D721Med (cell line): ENCODE results near the gene RASSF1.

ENCODE experiments used
- DNase-seq: peaks from one replicate; pipeline ENCODE4 v3.0.0; 2011; ENCODE audit warnings: low spot score; ENCODE audit not compliant: insufficient read length
- FAIRE-seq: peaks from 2 replicates; lab custom pipeline; 2011; peaks lifted over from hg19 to GRCh38; lab: Jason Lieb, UNC
- TF ChIP-seq, protein P1 (sequence below): IDR thresholded peaks from 2 replicates; pipeline ENCODE4 v1.5.1; 2012; ENCODE audit warnings: mild to moderate bottlenecking, control low read depth; ENCODE audit not compliant: insufficient read depth; ENCODE audit errors: missing control alignments

Gene RASSF1

DNA sequence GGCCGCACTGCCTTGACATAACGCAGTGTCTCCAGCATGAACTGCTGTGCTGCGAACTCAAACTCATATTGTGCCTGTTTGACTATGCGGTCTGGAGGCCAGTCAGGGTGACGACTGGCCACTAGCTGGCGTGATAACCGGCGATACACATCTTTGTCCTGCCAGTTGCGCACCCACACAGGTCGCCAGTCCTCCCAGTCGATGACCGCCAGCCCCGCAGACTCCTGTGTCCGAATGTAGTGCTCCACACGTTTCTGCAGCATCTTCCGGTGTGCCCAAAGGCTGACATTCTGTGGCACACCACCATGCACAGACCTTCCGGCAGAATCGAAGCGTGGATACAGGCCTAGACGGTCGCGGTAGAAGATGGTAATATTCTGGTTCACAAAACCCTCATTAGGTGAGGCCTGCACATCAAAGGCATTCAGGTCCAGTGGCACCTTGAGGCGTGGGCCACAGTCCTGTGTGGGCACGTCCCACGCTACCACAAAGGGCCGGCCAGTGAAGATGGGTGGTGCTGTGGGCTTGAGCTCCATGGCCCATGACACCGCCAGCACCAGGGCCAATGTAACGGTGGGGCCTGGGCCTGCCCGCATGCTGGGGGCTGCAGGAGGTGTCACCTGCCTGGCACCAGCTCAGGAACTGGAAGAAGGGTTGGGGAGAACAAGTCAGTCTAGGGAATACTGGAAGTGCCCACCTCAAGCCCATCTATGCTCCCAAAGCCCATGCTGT, 20.6 kb downstream of the RASSF1 start:
- no peak for FAIRE-seq
- no peak for DNase-seq
- TF ChIP-seq, protein P1, sequence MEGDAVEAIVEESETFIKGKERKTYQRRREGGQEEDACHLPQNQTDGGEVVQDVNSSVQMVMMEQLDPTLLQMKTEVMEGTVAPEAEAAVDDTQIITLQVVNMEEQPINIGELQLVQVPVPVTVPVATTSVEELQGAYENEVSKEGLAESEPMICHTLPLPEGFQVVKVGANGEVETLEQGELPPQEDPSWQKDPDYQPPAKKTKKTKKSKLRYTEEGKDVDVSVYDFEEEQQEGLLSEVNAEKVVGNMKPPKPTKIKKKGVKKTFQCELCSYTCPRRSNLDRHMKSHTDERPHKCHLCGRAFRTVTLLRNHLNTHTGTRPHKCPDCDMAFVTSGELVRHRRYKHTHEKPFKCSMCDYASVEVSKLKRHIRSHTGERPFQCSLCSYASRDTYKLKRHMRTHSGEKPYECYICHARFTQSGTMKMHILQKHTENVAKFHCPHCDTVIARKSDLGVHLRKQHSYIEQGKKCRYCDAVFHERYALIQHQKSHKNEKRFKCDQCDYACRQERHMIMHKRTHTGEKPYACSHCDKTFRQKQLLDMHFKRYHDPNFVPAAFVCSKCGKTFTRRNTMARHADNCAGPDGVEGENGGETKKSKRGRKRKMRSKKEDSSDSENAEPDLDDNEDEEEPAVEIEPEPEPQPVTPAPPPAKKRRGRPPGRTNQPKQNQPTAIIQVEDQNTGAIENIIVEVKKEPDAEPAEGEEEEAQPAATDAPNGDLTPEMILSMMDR, result no peak

DNA sequence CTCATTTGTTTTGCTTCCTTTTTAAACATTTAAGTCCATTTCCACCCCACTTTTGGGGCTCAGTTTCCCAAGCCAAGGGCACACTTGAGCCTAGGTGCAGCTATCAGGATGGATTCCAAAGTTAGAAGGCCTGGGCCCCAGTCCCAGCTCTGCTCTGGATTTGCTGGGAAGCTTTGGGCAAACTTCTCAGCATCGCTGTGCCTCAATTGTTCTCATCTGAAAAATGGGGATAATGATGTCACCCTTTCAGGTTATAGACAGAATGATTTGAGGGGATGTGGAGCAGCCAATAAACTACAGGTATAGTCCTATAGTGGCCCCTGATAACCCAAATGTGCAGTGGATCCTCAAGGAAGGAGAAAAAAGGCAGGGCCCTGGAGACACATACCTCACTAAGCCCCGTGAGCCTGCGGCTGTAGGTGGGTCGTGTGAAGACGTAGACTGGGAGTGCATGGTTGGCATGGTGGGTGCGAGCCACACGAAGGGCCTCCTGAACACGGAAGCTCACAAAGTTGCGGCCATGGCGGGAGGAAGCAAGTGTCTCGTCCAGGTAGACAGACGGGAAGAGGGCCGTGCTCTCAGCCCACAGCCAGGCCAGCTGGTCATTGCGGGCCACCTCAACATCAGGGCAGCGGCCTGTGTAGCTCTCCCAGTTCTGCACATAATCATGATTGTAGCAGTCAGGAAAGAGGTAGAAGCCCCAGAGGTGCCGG, 21.3 kb downstream of the RASSF1 start:
- TF ChIP-seq, protein P1, result no peak
- no peak for DNase-seq
- no peak for FAIRE-seq

DNA sequence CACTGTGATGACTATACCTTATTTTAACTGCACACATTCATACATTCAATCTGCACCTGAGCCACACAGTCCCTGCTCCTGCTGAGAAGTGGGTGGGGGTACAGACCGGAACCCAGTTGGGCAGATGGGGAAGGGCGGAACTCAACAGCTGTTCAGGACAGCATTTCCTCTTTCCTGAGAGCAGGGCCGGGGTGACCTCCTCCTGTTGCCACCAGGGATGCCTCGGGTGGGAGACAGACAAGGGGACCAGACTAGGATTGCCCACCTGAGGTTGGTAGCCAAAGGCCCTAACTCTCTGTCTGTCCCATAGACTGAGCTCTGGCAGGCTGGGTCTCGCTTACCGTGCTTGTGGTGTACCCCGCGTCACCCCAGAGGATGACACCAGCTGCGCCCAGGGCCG, 22.0 kb downstream of the RASSF1 start:
- DNase-seq (no peak), FAIRE-seq (no peak)
- TF ChIP-seq, protein P1, result no peak

DNA sequence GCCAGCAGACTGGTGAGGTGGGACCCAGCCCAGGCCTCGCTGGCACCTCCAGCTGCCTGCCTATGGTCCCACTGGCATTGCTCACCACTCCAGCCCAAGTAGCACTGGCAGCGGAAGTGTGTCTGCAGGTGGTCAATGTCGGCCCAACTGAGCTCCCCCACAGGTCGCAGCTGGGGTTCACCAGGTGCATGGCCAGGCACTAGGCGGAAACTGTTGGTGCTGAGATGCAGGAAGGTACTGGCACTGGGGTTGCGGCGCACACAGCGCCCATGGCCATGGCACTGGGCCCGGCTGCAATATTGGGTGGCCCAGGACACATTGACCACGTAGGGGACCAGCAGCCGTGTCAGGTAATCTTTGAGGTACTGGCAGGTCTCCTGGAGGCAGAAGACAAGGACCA, 22.5 kb downstream of the RASSF1 start:
- DNase-seq (no peak), FAIRE-seq (no peak)
- TF ChIP-seq, protein P1, result no peak

DNA sequence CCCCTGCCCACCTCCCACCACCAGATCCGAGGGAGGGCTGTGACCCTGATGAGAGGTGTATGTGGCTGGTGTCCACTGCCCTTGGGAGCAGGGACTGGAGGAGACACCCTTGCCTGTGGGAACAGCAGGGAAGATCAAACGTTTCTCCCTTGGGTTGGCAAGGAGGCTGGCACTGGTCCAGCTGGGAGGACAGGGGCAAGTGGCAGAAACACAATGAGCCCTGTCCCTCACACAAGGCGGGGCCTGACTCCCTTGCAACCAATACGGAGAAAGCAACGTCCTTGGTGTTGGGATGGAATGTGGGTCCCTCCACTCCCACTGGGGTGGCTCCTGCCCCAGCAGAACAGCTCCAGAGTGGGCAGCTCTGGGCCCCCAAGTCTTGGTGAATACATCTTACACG, 23.3 kb downstream of the RASSF1 start:
- FAIRE-seq (no peak), DNase-seq (no peak)
- TF ChIP-seq, protein P1, result no peak

DNA sequence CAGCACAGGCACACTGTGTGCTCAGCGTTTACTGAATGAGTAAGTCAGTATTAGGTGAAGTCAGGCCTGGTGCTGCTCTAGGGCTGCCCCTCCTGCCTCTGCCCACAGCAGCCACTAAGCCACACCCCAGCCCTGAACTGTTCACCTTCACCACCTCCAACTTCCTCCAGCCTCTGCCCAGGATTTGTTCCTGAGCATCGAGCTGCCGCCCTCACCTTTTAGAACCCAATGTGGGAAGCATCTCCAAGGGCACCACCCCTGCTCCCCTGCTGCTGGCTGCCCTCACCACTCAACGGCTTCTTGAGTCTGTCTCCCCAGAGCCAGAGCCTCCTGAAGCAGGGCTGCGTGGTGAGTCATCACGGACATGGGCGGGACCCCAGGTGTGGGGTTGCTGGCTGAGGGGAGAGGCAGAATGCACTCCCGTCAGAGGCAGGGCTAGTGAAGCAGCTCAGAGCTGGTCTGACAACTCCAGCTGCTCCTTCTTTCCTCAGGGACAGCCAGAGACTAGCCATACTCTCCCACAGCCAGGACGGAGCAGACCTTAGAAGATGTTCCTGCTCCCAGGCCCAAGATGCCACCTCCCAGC, 23.9 kb downstream of the RASSF1 start:
- no peak for DNase-seq
- TF ChIP-seq, protein P1, result no peak
- FAIRE-seq, result no peak
